Astrocyte of the cerebellum (primary cell): Measurements from ENCODE around the gene CMIP.

Experiments used
- DNase-seq: peaks from one replicate; pipeline ENCODE4 v3.0.0-alpha.2; 2011; ENCODE audit warnings: low read depth
- H3K4me3 ChIP-seq: 2 replicates; pipeline ENCODE4 v1.5.1; 2011; ENCODE audit warnings: mild to moderate bottlenecking, low read depth, low read length, moderate library complexity
- CTCF ChIP-seq: IDR thresholded peaks from 2 replicates; pipeline ENCODE4 v1.5.1; 2012; ENCODE audit warnings: low read length, low read depth, moderate library complexity, mild to moderate bottlenecking; ENCODE audit errors: missing control alignments
- in situ Hi-C: cut with HindIII; loops from 2 replicates; pipeline ENCODE4 v1.10.0; 2017; ENCODE audit warnings: low sequenced_read_pairs

The CMIP gene

GRCh38 chr16:81496742-81497141 is 52.1 kb downstream of the CMIP start:
- H3K4me3 ChIP-seq, result no peak overlapping the region
- TF ChIP-seq CTCF, result no peak
- in situ Hi-C loops, result no loop called here
- DNase-seq, result no peak

- no peak for DNase-seq
Measured at GRCh38 chr16:81497690-81498089, 53.1 kb downstream of the CMIP start.

GRCh38 chr16:81498351-81498750 is 53.7 kb downstream of the CMIP start:
- no peak for TF ChIP-seq CTCF
- no peak overlapping the region for H3K4me3 ChIP-seq
- DNase-seq, result no peak
- in situ Hi-C loops, result no loop called here

More at GRCh38 chr16:81497690-81498089, 53.1 kb downstream of the CMIP start:
- in situ Hi-C loops, result no loop called here
- TF ChIP-seq CTCF, result no peak
- H3K4me3 ChIP-seq, result no peak overlapping the region

- in situ Hi-C loops, result no loop called here
- no peak overlapping the region for H3K4me3 ChIP-seq
Measured at GRCh38 chr16:81499576-81500380, 55.2 kb downstream of the CMIP start.

GRCh38 chr16:81500833-81501521 is 56.4 kb downstream of the CMIP start:
- in situ Hi-C loops, result no loop called here
- TF ChIP-seq CTCF, result no peak
- DNase-seq, result peak; percentile 76
- no peak overlapping the region for H3K4me3 ChIP-seq

More at GRCh38 chr16:81499576-81500380, 55.2 kb downstream of the CMIP start:
- no peak for TF ChIP-seq CTCF
- no peak for DNase-seq

- DNase-seq, result no peak
- no peak for TF ChIP-seq CTCF
- in situ Hi-C loops, result no loop called here
- H3K4me3 ChIP-seq, result no peak overlapping the region
Measured at GRCh38 chr16:81502396-81503070, 57.9 kb downstream of the CMIP start.
